WTC11 (cell line): ENCODE data around the gene GHRHR. TPM values are rescaled to one million over a fixed set of nuclear protein-coding genes. Genes with fewer than 3 reads are reported as not detected.

Experiments
- ATAC-seq: fragments of 200-7000 bp; cut with Tn5 transposase; 2 replicates; pipeline ENCODE4 v1.10.0; 2021; ENCODE audit warnings: mild to moderate bottlenecking, moderate library complexity
- CTCF ChIA-PET: fragments of 300-600 bp; sonication (Branson Sonifier 250); formaldehyde crosslinking; loops from one replicate; lab custom pipeline; 2021; ENCODE audit warnings: antibody characterized with exemption; lab: Charles Lee
- POLR2A ChIA-PET: fragments of 350-600 bp; sonication (Branson Sonifier 250); formaldehyde crosslinking; loops from one replicate; lab custom pipeline; 2021; ENCODE audit warnings: antibody characterized with exemption; lab: Charles Lee
- DNase-seq: peaks from one replicate; pipeline ENCODE4 v3.0.0; 2021; ENCODE audit warnings: low spot score
- H3K27ac Mint-ChIP-seq: 2 replicates; pipeline ENCODE4 v1.8.0; 2021; ENCODE audit warnings: mixed read lengths
- H3K27me3 Mint-ChIP-seq: 2 replicates; pipeline ENCODE4 v1.8.0; 2021; ENCODE audit warnings: low read depth, mild to moderate bottlenecking, moderate library complexity, mixed read lengths
- H3K36me3 Mint-ChIP-seq: 2 replicates; pipeline ENCODE4 v1.8.0; 2021; ENCODE audit warnings: mixed read lengths
- H3K4me1 Mint-ChIP-seq: 2 replicates; pipeline ENCODE4 v1.8.0; 2022; ENCODE audit warnings: mixed read lengths
- H3K4me3 Mint-ChIP-seq: 2 replicates; pipeline ENCODE4 v1.8.0; 2021; ENCODE audit warnings: mild to moderate bottlenecking, moderate library complexity, mixed read lengths
- H3K9me3 Mint-ChIP-seq: 2 replicates; pipeline ENCODE4 v1.8.0; 2021; ENCODE audit warnings: mixed read lengths
- CREB1 ChIP-seq: sonication (generic); formaldehyde crosslinking; IDR thresholded peaks from 2 replicates; pipeline ENCODE4 v1.8.0; 2023; ENCODE audit warnings: mild to moderate bottlenecking, missing genetic modification reagents
- ETV6 ChIP-seq: sonication (generic); formaldehyde crosslinking; IDR thresholded peaks from 2 replicates; pipeline ENCODE4 v1.8.1; 2022; ENCODE audit warnings: mild to moderate bottlenecking, missing genetic modification reagents
- MYBL2 ChIP-seq: sonication (generic); formaldehyde crosslinking; IDR thresholded peaks from 2 replicates; pipeline ENCODE4 v1.8.1; 2023; ENCODE audit warnings: mild to moderate bottlenecking, moderate library complexity, missing genetic modification reagents
- PRRX2 ChIP-seq: fragments of 250-450 bp; sonication (Bioruptor Pico); IDR thresholded peaks from 2 replicates; pipeline ENCODE4 v1.8.0; 2021; ENCODE audit warnings: mild to moderate bottlenecking
- STAT6 ChIP-seq: sonication (generic); formaldehyde crosslinking; conservative IDR thresholded peaks from 2 replicates; pipeline ENCODE4 v1.8.1; 2023; ENCODE audit warnings: mild to moderate bottlenecking, low read depth, missing genetic modification reagents, moderate library complexity
- TEAD1 ChIP-seq: sonication (generic); formaldehyde crosslinking; IDR thresholded peaks from 2 replicates; pipeline ENCODE4 v1.8.0; 2022; ENCODE audit warnings: mild to moderate bottlenecking, missing genetic modification reagents
- ZBTB21 ChIP-seq: sonication (generic); formaldehyde crosslinking; IDR thresholded peaks from 2 replicates; pipeline ENCODE4 v1.8.1; 2023; ENCODE audit warnings: mild to moderate bottlenecking, missing genetic modification reagents, borderline replicate concordance
- ZNF232 ChIP-seq: sonication (generic); formaldehyde crosslinking; IDR thresholded peaks from 2 replicates; pipeline ENCODE4 v1.8.0; 2022; ENCODE audit warnings: mild to moderate bottlenecking, missing genetic modification reagents
- ZNF671 ChIP-seq: fragments of 250-450 bp; sonication (Bioruptor Pico); IDR thresholded peaks from 2 replicates; pipeline ENCODE4 v1.8.0; 2021; ENCODE audit warnings: mild to moderate bottlenecking
- total RNA-seq: library from RNA; stranded (reverse); gene quantifications from 3 replicates; pipeline ENCODE4 v1.2.3, GENCODE V29; 2021
- TF ChIP-seq, protein P1 (sequence below): sonication (generic); formaldehyde crosslinking; IDR thresholded peaks from 2 replicates; pipeline ENCODE4 v1.8.0; 2023; ENCODE audit warnings: mild to moderate bottlenecking, missing genetic modification reagents
- TF ChIP-seq, protein P2 (sequence below): fragments of 250-450 bp; sonication (Bioruptor Pico); IDR thresholded peaks from 2 replicates; pipeline ENCODE4 v1.9.0; 2021; ENCODE audit warnings: mild to moderate bottlenecking
- TF ChIP-seq, protein P3 (sequence below): sonication (generic); formaldehyde crosslinking; IDR thresholded peaks from 2 replicates; pipeline ENCODE4 v1.8.1; 2022; ENCODE audit warnings: missing genetic modification reagents, borderline replicate concordance
- TF ChIP-seq, protein P4 (sequence below): sonication (generic); formaldehyde crosslinking; IDR thresholded peaks from 2 replicates; pipeline ENCODE4 v1.8.1; 2023; ENCODE audit warnings: mild to moderate bottlenecking, missing genetic modification reagents

GHRHR gene
- total RNA-seq, 1 experiment from 2014 or later = 5.0 TPM

GRCh38 chr7:31007634-31008033, 43.9 kb downstream of the GHRHR start (continued):
- TF ChIP-seq, protein P1, sequence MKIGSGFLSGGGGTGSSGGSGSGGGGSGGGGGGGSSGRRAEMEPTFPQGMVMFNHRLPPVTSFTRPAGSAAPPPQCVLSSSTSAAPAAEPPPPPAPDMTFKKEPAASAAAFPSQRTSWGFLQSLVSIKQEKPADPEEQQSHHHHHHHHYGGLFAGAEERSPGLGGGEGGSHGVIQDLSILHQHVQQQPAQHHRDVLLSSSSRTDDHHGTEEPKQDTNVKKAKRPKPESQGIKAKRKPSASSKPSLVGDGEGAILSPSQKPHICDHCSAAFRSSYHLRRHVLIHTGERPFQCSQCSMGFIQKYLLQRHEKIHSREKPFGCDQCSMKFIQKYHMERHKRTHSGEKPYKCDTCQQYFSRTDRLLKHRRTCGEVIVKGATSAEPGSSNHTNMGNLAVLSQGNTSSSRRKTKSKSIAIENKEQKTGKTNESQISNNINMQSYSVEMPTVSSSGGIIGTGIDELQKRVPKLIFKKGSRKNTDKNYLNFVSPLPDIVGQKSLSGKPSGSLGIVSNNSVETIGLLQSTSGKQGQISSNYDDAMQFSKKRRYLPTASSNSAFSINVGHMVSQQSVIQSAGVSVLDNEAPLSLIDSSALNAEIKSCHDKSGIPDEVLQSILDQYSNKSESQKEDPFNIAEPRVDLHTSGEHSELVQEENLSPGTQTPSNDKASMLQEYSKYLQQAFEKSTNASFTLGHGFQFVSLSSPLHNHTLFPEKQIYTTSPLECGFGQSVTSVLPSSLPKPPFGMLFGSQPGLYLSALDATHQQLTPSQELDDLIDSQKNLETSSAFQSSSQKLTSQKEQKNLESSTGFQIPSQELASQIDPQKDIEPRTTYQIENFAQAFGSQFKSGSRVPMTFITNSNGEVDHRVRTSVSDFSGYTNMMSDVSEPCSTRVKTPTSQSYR = no peak
- no peak for TF ChIP-seq CREB1 (CRISPR knock-in tag)
- no peak for TF ChIP-seq PRRX2 (CRISPR knock-in tag)
- no peak for TF ChIP-seq ETV6
- no peak for TF ChIP-seq ZNF671

DNA sequence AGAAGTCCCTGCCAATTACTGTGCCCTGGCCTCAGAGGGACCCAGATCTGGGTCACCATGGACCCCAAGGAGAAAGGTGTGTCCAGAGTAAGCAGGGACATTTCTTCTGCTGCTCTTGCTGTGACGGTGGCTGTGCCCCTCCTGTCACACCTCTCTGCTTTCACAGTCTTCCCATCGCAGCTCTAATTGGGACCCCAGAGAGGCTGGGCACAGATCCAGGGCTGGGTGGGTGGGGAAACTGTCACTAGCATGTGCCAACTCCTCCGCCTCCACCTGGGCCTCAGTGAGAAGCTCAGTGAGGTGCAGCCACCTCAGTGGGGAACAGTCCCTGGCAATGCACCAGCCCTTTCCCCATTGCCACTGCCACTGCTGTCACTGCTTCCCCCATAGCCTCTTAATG, 51.1 kb downstream of the GHRHR start:
- H3K27ac Mint-ChIP-seq = no peak overlapping the region
- POLR2A ChIA-PET = no interaction called here
- no peak for DNase-seq
- H3K9me3 Mint-ChIP-seq = peaks cover 9% of the 10 kb centered on the region
- TF ChIP-seq, protein P2, sequence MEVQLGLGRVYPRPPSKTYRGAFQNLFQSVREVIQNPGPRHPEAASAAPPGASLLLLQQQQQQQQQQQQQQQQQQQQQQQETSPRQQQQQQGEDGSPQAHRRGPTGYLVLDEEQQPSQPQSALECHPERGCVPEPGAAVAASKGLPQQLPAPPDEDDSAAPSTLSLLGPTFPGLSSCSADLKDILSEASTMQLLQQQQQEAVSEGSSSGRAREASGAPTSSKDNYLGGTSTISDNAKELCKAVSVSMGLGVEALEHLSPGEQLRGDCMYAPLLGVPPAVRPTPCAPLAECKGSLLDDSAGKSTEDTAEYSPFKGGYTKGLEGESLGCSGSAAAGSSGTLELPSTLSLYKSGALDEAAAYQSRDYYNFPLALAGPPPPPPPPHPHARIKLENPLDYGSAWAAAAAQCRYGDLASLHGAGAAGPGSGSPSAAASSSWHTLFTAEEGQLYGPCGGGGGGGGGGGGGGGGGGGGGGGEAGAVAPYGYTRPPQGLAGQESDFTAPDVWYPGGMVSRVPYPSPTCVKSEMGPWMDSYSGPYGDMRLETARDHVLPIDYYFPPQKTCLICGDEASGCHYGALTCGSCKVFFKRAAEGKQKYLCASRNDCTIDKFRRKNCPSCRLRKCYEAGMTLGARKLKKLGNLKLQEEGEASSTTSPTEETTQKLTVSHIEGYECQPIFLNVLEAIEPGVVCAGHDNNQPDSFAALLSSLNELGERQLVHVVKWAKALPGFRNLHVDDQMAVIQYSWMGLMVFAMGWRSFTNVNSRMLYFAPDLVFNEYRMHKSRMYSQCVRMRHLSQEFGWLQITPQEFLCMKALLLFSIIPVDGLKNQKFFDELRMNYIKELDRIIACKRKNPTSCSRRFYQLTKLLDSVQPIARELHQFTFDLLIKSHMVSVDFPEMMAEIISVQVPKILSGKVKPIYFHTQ (CRISPR knock-in tag) = no peak
- no peak for TF ChIP-seq MYBL2
- no peak overlapping the region for H3K4me3 Mint-ChIP-seq
- H3K27me3 Mint-ChIP-seq = no peaks in the 10 kb centered on the region
- CTCF ChIA-PET = interaction anchor here (2.5 kb wide), 1 partner anchor 31 kb away, joined by 14 read pairs; no protein-coding TSS in a partner anchor
- peaks cover 8% of the 10 kb centered on the region for H3K4me1 Mint-ChIP-seq
- H3K36me3 Mint-ChIP-seq = no peaks in the 10 kb centered on the region
- no peak for ATAC-seq

DNA sequence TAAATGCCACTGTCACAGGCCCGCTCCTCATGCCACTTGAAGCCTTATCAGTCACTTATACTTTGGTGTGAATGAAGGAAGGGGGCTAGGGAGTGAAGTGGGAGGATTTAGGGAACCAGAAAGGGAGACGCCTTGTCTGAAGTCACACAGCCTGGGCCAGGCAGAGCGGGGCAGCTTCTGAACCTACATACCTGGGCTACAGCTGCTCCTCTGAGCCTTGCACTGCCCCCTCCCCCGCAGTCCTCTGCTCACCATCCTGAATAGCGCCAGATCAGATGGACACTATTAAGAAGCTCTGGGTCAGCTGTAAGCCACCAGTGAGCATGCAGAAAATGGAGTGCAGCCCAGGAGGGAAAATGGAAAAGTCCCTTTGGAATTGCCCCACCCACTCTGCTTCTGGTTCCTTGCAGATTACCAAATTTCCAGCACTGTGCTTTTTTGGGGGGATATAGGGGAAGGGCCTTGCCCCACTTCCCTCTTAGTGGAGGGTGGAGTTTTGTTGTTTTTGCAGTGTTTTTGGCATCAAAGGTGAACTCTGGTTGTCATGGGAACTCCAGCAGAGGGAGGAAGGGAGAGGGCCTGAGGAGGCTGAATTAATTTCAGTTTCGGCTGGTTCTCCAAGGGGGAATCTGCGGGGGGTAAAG, 53.4 kb downstream of the GHRHR start:
- DNase-seq (no peak), ATAC-seq (peak; percentile 16; the same call in 1 of the 2 replicates)
- no peaks in the 10 kb centered on the region for H3K36me3 Mint-ChIP-seq
- ChIA-PET CTCF (interaction anchor here (1.2 kb wide), 1 partner anchor 34 kb away, joined by 3 read pairs; no protein-coding TSS in a partner anchor), POLR2A (no interaction called here)
- H3K4me3 Mint-ChIP-seq = no peak overlapping the region
- TF ChIP-seq STAT6 (no peak), ZBTB21 (CRISPR knock-in tag) (no peak), ZNF232 (CRISPR knock-in tag) (no peak), TEAD1 (CRISPR knock-in tag) (no peak)
- TF ChIP-seq, protein P3, sequence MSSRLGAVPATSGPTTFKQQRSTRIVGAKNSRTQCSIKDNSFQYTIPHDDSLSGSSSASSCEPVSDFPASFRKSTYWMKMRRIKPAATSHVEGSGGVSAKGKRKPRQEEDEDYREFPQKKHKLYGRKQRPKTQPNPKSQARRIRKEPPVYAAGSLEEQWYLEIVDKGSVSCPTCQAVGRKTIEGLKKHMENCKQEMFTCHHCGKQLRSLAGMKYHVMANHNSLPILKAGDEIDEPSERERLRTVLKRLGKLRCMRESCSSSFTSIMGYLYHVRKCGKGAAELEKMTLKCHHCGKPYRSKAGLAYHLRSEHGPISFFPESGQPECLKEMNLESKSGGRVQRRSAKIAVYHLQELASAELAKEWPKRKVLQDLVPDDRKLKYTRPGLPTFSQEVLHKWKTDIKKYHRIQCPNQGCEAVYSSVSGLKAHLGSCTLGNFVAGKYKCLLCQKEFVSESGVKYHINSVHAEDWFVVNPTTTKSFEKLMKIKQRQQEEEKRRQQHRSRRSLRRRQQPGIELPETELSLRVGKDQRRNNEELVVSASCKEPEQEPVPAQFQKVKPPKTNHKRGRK = no peak
- TF ChIP-seq, protein P4, sequence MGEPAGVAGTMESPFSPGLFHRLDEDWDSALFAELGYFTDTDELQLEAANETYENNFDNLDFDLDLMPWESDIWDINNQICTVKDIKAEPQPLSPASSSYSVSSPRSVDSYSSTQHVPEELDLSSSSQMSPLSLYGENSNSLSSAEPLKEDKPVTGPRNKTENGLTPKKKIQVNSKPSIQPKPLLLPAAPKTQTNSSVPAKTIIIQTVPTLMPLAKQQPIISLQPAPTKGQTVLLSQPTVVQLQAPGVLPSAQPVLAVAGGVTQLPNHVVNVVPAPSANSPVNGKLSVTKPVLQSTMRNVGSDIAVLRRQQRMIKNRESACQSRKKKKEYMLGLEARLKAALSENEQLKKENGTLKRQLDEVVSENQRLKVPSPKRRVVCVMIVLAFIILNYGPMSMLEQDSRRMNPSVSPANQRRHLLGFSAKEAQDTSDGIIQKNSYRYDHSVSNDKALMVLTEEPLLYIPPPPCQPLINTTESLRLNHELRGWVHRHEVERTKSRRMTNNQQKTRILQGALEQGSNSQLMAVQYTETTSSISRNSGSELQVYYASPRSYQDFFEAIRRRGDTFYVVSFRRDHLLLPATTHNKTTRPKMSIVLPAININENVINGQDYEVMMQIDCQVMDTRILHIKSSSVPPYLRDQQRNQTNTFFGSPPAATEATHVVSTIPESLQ (CRISPR knock-in tag) = no peak
- peaks cover 28% of the 10 kb centered on the region for H3K4me1 Mint-ChIP-seq
- H3K9me3 Mint-ChIP-seq = no peaks in the 10 kb centered on the region
- H3K27ac Mint-ChIP-seq = no peak overlapping the region
- H3K27me3 Mint-ChIP-seq = no peaks in the 10 kb centered on the region
